GM21360 (cell line): ENCODE measurements around the gene KCTD12.

ENCODE experiments used
- ATAC-seq: cut with Tn5 transposase; IDR thresholded peaks from one replicate; pipeline ENCODE4 v1.9.1; 2021; ENCODE audit warnings: mild to moderate bottlenecking, moderate library complexity; ENCODE audit not compliant: unreplicated experiment

KCTD12 gene

GRCh38 chr13:76888421-76888820 is 2.2 kb upstream of the KCTD12 start:
- no peak for ATAC-seq

GRCh38 chr13:76887076-76887563 is 915 bp upstream of the KCTD12 start:
- no peak for ATAC-seq

GRCh38 chr13:76886005-76886291 is 257 bp downstream of the KCTD12 start:
- no peak for ATAC-seq

- ATAC-seq: peak; percentile 45
Observed at GRCh38 chr13:76885203-76886004, 801 bp downstream of the KCTD12 start.

GRCh38 chr13:76884907-76885202 is 1.4 kb downstream of the KCTD12 start:
- no peak for ATAC-seq

- ATAC-seq: no peak
Observed at GRCh38 chr13:76884186-76884906, 1.9 kb downstream of the KCTD12 start.

- ATAC-seq: no peak
Observed at GRCh38 chr13:76883236-76883635, 3.0 kb downstream of the KCTD12 start.

GRCh38 chr13:76882431-76882830 is 3.8 kb downstream of the KCTD12 start:
- no peak for ATAC-seq

- ATAC-seq: peak; percentile 21
Observed at GRCh38 chr13:76879883-76880270, 6.3 kb downstream of the KCTD12 start.

GRCh38 chr13:76879203-76879882 is 6.9 kb downstream of the KCTD12 start:
- peak; percentile 96 for ATAC-seq

- no peak for ATAC-seq
Observed at GRCh38 chr13:76878043-76878442, 8.2 kb downstream of the KCTD12 start.

GRCh38 chr13:76875271-76875815 is 10.9 kb downstream of the KCTD12 start:
- ATAC-seq: no peak

GRCh38 chr13:76874479-76874878 is 11.7 kb downstream of the KCTD12 start:
- ATAC-seq: peak; percentile 94

- ATAC-seq: no peak
Observed at GRCh38 chr13:76873445-76873844, 12.8 kb downstream of the KCTD12 start.

- ATAC-seq: no peak
Observed at GRCh38 chr13:76872675-76873074, 13.5 kb downstream of the KCTD12 start.

GRCh38 chr13:76871432-76871831 is 14.8 kb downstream of the KCTD12 start:
- ATAC-seq: no peak

GRCh38 chr13:76868371-76868770 is 17.8 kb downstream of the KCTD12 start:
- ATAC-seq: no peak

- no peak for ATAC-seq
Observed at GRCh38 chr13:76865996-76866503, 20.2 kb downstream of the KCTD12 start.

- ATAC-seq: no peak
Observed at GRCh38 chr13:76865109-76865508, 21.1 kb downstream of the KCTD12 start.

GRCh38 chr13:76864259-76864658 is 21.9 kb downstream of the KCTD12 start:
- no peak for ATAC-seq

- ATAC-seq: no peak
Observed at GRCh38 chr13:76863022-76863421, 23.2 kb downstream of the KCTD12 start.
